ENCODE results near the gene WASF3.

WASF3 gene

GRCh38 chr13:26518451-26518959 is 39.0 kb upstream of the WASF3 start:
- H3K4me1 ChIP-seq (ENCODE audit: control extremely low read depth in 1 of 4, control insufficient read depth in 4 of 4, insufficient read depth in 4 of 4, low read length in 3 of 4): no peaks in the 10 kb centered on the region
- no peak for DNase-seq
- no peak overlapping the region for H3K27ac ChIP-seq (ENCODE audit: insufficient read depth in 1 of 2, low read depth in 1 of 2, low read length in 2 of 2, poor library complexity in 1 of 2, severe bottlenecking in 2 of 2)
- peaks cover 0 to 5% (median 0%) of the 10 kb centered on the region in 5 experiments for H3K9me3 ChIP-seq (ENCODE audit: control extremely low read depth in 1 of 5, control insufficient read depth in 4 of 5, insufficient read depth in 2 of 5, low read depth in 1 of 5, low read length in 4 of 5)
- no peak overlapping the region for H3K4me3 ChIP-seq (ENCODE audit: control insufficient read depth in 1 of 7, extremely low read depth in 1 of 7, insufficient read depth in 4 of 7, low read depth in 2 of 7, low read length in 6 of 7)
- H3K27me3 ChIP-seq (replicated peaks in 2 of 5; ENCODE audit: control insufficient read depth in 4 of 5, insufficient read depth in 5 of 5, low read length in 4 of 5): peaks cover 0 to 15% (median 6%) of the 10 kb centered on the region in 5 experiments
- WGBS (ENCODE audit: insufficient coverage): 10% methylated on average over 3 of the region's 5 CpGs
- H3K36me3 ChIP-seq (ENCODE audit: control insufficient read depth in 4 of 4, insufficient read depth in 4 of 4, low read length in 3 of 4): no peaks in the 10 kb centered on the region
- CTCF ChIA-PET: no interaction called here
- POLR2A ChIA-PET: no interaction called here

- Histone ChIP-seq H3K4me3 (ENCODE audit: control insufficient read depth in 1 of 7, extremely low read depth in 1 of 7, insufficient read depth in 4 of 7, low read depth in 2 of 7, low read length in 6 of 7) (no peak overlapping the region), H3K9me3 (ENCODE audit: control extremely low read depth in 1 of 5, control insufficient read depth in 4 of 5, insufficient read depth in 2 of 5, low read depth in 1 of 5, low read length in 4 of 5) (peaks cover 0 to 5% (median 0%) of the 10 kb centered on the region in 5 experiments), H3K4me1 (ENCODE audit: control extremely low read depth in 1 of 4, control insufficient read depth in 4 of 4, insufficient read depth in 4 of 4, low read length in 3 of 4) (no peaks in the 10 kb centered on the region), H3K36me3 (ENCODE audit: control insufficient read depth in 4 of 4, insufficient read depth in 4 of 4, low read length in 3 of 4) (no peaks in the 10 kb centered on the region), H3K27me3 (replicated peaks in 2 of 5; ENCODE audit: control insufficient read depth in 4 of 5, insufficient read depth in 5 of 5, low read length in 4 of 5) (peaks cover 0 to 6% (median 3%) of the 10 kb centered on the region in 5 experiments), H3K27ac (ENCODE audit: insufficient read depth in 1 of 2, low read depth in 1 of 2, low read length in 2 of 2, poor library complexity in 1 of 2, severe bottlenecking in 2 of 2) (no peak overlapping the region)
- no peak for DNase-seq
- POLR2A ChIA-PET: no interaction called here
- CTCF ChIA-PET: no interaction called here
- WGBS (ENCODE audit: insufficient coverage): 94% methylated on average over 5 of the region's 5 CpGs
Observed at GRCh38 chr13:26522571-26522970, 34.9 kb upstream of the WASF3 start.

- Histone ChIP-seq H3K9me3 (ENCODE audit: control extremely low read depth in 1 of 5, control insufficient read depth in 4 of 5, insufficient read depth in 2 of 5, low read depth in 1 of 5, low read length in 4 of 5) (peaks cover 0 to 5% (median 0%) of the 10 kb centered on the region in 5 experiments), H3K27ac (ENCODE audit: insufficient read depth in 1 of 2, low read depth in 1 of 2, low read length in 2 of 2, poor library complexity in 1 of 2, severe bottlenecking in 2 of 2) (no peak overlapping the region), H3K27me3 (replicated peaks in 2 of 5; ENCODE audit: control insufficient read depth in 4 of 5, insufficient read depth in 5 of 5, low read length in 4 of 5) (peaks cover 0 to 6% (median 3%) of the 10 kb centered on the region in 5 experiments), H3K4me3 (ENCODE audit: control insufficient read depth in 1 of 7, extremely low read depth in 1 of 7, insufficient read depth in 4 of 7, low read depth in 2 of 7, low read length in 6 of 7) (no peak overlapping the region), H3K36me3 (ENCODE audit: control insufficient read depth in 4 of 4, insufficient read depth in 4 of 4, low read length in 3 of 4) (no peaks in the 10 kb centered on the region), H3K4me1 (ENCODE audit: control extremely low read depth in 1 of 4, control insufficient read depth in 4 of 4, insufficient read depth in 4 of 4, low read length in 3 of 4) (no peaks in the 10 kb centered on the region)
- ChIA-PET CTCF (no interaction called here), POLR2A (no interaction called here)
- WGBS (ENCODE audit: insufficient coverage): 100% methylated on average over 6 of the region's 6 CpGs
- no peak for DNase-seq
Observed at GRCh38 chr13:26523007-26523406, 34.5 kb upstream of the WASF3 start.

- POLR2A ChIA-PET: no interaction called here
- Histone ChIP-seq H3K36me3 (ENCODE audit: control insufficient read depth in 4 of 4, insufficient read depth in 4 of 4, low read length in 3 of 4) (no peaks in the 10 kb centered on the region), H3K4me3 (ENCODE audit: control insufficient read depth in 1 of 7, extremely low read depth in 1 of 7, insufficient read depth in 4 of 7, low read depth in 2 of 7, low read length in 6 of 7) (no peak overlapping the region), H3K27ac (ENCODE audit: insufficient read depth in 1 of 2, low read depth in 1 of 2, low read length in 2 of 2, poor library complexity in 1 of 2, severe bottlenecking in 2 of 2) (no peak overlapping the region), H3K9me3 (ENCODE audit: control extremely low read depth in 1 of 5, control insufficient read depth in 4 of 5, insufficient read depth in 2 of 5, low read depth in 1 of 5, low read length in 4 of 5) (peaks cover 0 to 5% (median 0%) of the 10 kb centered on the region in 5 experiments), H3K27me3 (replicated peaks in 2 of 5; ENCODE audit: control insufficient read depth in 4 of 5, insufficient read depth in 5 of 5, low read length in 4 of 5) (peaks cover 0 to 5% (median 0%) of the 10 kb centered on the region in 5 experiments), H3K4me1 (ENCODE audit: control extremely low read depth in 1 of 4, control insufficient read depth in 4 of 4, insufficient read depth in 4 of 4, low read length in 3 of 4) (no peaks in the 10 kb centered on the region)
- CTCF ChIA-PET: interaction anchor here (1.3 kb wide), 1 partner anchor 11 kb away, joined by 3 read pairs; no protein-coding TSS in a partner anchor
- no peak for DNase-seq
Observed at GRCh38 chr13:26525528-26525927, 32.0 kb upstream of the WASF3 start.

- POLR2A ChIA-PET: no interaction called here
- DNase-seq: no peak
- Histone ChIP-seq H3K4me3 (ENCODE audit: control insufficient read depth in 1 of 7, extremely low read depth in 1 of 7, insufficient read depth in 4 of 7, low read depth in 2 of 7, low read length in 6 of 7) (no peak overlapping the region), H3K27ac (ENCODE audit: insufficient read depth in 1 of 2, low read depth in 1 of 2, low read length in 2 of 2, poor library complexity in 1 of 2, severe bottlenecking in 2 of 2) (no peak overlapping the region), H3K4me1 (ENCODE audit: control extremely low read depth in 1 of 4, control insufficient read depth in 4 of 4, insufficient read depth in 4 of 4, low read length in 3 of 4) (no peaks in the 10 kb centered on the region), H3K9me3 (ENCODE audit: control extremely low read depth in 1 of 5, control insufficient read depth in 4 of 5, insufficient read depth in 2 of 5, low read depth in 1 of 5, low read length in 4 of 5) (no peaks in the 10 kb centered on the region), H3K36me3 (ENCODE audit: control insufficient read depth in 4 of 4, insufficient read depth in 4 of 4, low read length in 3 of 4) (no peaks in the 10 kb centered on the region), H3K27me3 (replicated peaks in 2 of 5; ENCODE audit: control insufficient read depth in 4 of 5, insufficient read depth in 5 of 5, low read length in 4 of 5) (peaks cover 0 to 5% (median 0%) of the 10 kb centered on the region in 5 experiments)
- CTCF ChIA-PET: no interaction called here
- 100% methylated on average over 1 of the region's 2 CpGs for WGBS (ENCODE audit: insufficient coverage)
Observed at GRCh38 chr13:26526702-26527216, 30.7 kb upstream of the WASF3 start.

GRCh38 chr13:26528527-26528926 is 29.0 kb upstream of the WASF3 start:
- ChIA-PET POLR2A (no interaction called here), CTCF (no interaction called here)
- Histone ChIP-seq H3K27me3 (replicated peaks in 2 of 5; ENCODE audit: control insufficient read depth in 4 of 5, insufficient read depth in 5 of 5, low read length in 4 of 5) (peaks cover 0 to 5% (median 0%) of the 10 kb centered on the region in 5 experiments), H3K4me1 (ENCODE audit: control extremely low read depth in 1 of 4, control insufficient read depth in 4 of 4, insufficient read depth in 4 of 4, low read length in 3 of 4) (no peaks in the 10 kb centered on the region), H3K27ac (ENCODE audit: insufficient read depth in 1 of 2, low read depth in 1 of 2, low read length in 2 of 2, poor library complexity in 1 of 2, severe bottlenecking in 2 of 2) (no peak overlapping the region), H3K4me3 (ENCODE audit: control insufficient read depth in 1 of 7, extremely low read depth in 1 of 7, insufficient read depth in 4 of 7, low read depth in 2 of 7, low read length in 6 of 7) (no peak overlapping the region), H3K36me3 (ENCODE audit: control insufficient read depth in 4 of 4, insufficient read depth in 4 of 4, low read length in 3 of 4) (no peaks in the 10 kb centered on the region), H3K9me3 (ENCODE audit: control extremely low read depth in 1 of 5, control insufficient read depth in 4 of 5, insufficient read depth in 2 of 5, low read depth in 1 of 5, low read length in 4 of 5) (no peaks in the 10 kb centered on the region)
- no peak for DNase-seq
- WGBS (ENCODE audit: insufficient coverage): no CpG with 5 or more reads among the region's 1 CpG

GRCh38 chr13:26529441-26529840 is 28.0 kb upstream of the WASF3 start:
- CTCF ChIA-PET: interaction anchor here (0.7 to 1.1 kb wide), 2 partner anchors 33 to 37 kb away, joined by 3 read pairs; no protein-coding TSS in a partner anchor
- Histone ChIP-seq H3K4me1 (ENCODE audit: control extremely low read depth in 1 of 4, control insufficient read depth in 4 of 4, insufficient read depth in 4 of 4, low read length in 3 of 4) (no peaks in the 10 kb centered on the region), H3K27ac (ENCODE audit: insufficient read depth in 1 of 2, low read depth in 1 of 2, low read length in 2 of 2, poor library complexity in 1 of 2, severe bottlenecking in 2 of 2) (no peak overlapping the region), H3K9me3 (ENCODE audit: control extremely low read depth in 1 of 5, control insufficient read depth in 4 of 5, insufficient read depth in 2 of 5, low read depth in 1 of 5, low read length in 4 of 5) (no peaks in the 10 kb centered on the region), H3K36me3 (ENCODE audit: control insufficient read depth in 4 of 4, insufficient read depth in 4 of 4, low read length in 3 of 4) (no peaks in the 10 kb centered on the region), H3K27me3 (replicated peaks in 2 of 5; ENCODE audit: control insufficient read depth in 4 of 5, insufficient read depth in 5 of 5, low read length in 4 of 5) (peaks cover 0 to 9% (median 0%) of the 10 kb centered on the region in 5 experiments), H3K4me3 (ENCODE audit: control insufficient read depth in 1 of 7, extremely low read depth in 1 of 7, insufficient read depth in 4 of 7, low read depth in 2 of 7, low read length in 6 of 7) (no peak overlapping the region)
- POLR2A ChIA-PET: no interaction called here
- WGBS (ENCODE audit: insufficient coverage): 21% methylated on average over 4 of the region's 6 CpGs
- peak; percentile 45 to 75 (median 74) for DNase-seq
